ENCODE data around the gene BANP. TPM values are rescaled to one million over a fixed set of nuclear protein-coding genes. Genes with fewer than 3 reads are reported as not detected.

BANP gene
- polyA plus RNA-seq, 1 of the 3 experiments (the other 2 are of a cell fraction) = 16.8 TPM

- CTCF ChIA-PET = interaction anchor here (0.9 to 1.1 kb wide), 3 partner anchors 18 to 432 kb away, joined by 3 read pairs; no protein-coding TSS in a partner anchor
- no peak overlapping the region for H3K4me2 ChIP-seq
- H2AFZ ChIP-seq (ENCODE audit: low read depth) = no peak overlapping the region
- 94% methylated on average over 9 of the region's 9 CpGs for WGBS (ENCODE audit: low lambda C conversion rate)
- no peak overlapping the region; a peak in 1 of 4 replicates for H3K4me3 ChIP-seq (ENCODE audit: low read depth in 2 of 2, low read length in 1 of 2)
- no peaks in the 10 kb centered on the region for H3K9me2 ChIP-seq
- no peaks in the 10 kb centered on the region for H3K79me2 ChIP-seq (ENCODE audit: insufficient read depth)
- no peaks in the 10 kb centered on the region for H4K20me1 ChIP-seq (ENCODE audit: insufficient read depth)
- TF ChIP-seq RCOR1 (IDR thresholded peaks at IDR 0.05; ENCODE audit: low read length) (no peak), CTCF (IDR thresholded peaks at IDR 0.05) (peak; percentile 36), REST (IDR thresholded peaks at IDR 0.05; ENCODE audit: low read depth, low read length) (peak; percentile 86), RXRA (IDR thresholded peaks at IDR 0.05; ENCODE audit: borderline replicate concordance, low read depth) (no peak), RAD21 (IDR thresholded peaks at IDR 0.05; ENCODE audit: low read length) (peak; percentile 38; the same call in 1 of the 2 replicates), ELF1 (IDR thresholded peaks at IDR 0.05) (no peak)
- POLR2A ChIA-PET = no interaction called here
- H3K9me3 ChIP-seq = no peaks in the 10 kb centered on the region
- H3K27me3 ChIP-seq (ENCODE audit: insufficient read depth) = no peaks in the 10 kb centered on the region
- H3K4me1 ChIP-seq (ENCODE audit: control insufficient read depth in 1 of 2, insufficient read depth in 2 of 2, low read depth in 1 of 2, low read length in 1 of 2) = peaks cover 0 to 13% of the 10 kb centered on the region in 2 experiments; a peak in 1 of 4 replicates
- DNase-seq = peak; percentile 61
- peaks cover 7 to 34% of the 10 kb centered on the region in 2 experiments for H3K36me3 ChIP-seq (replicated peaks in 1 of 2; ENCODE audit: control insufficient read depth in 1 of 2, insufficient read depth in 2 of 2, low read length in 1 of 2)
- peak overlapping the region in 1 of 2 experiments; percentile 30; a peak in 1 of 4 replicates for H3K27ac ChIP-seq (ENCODE audit: low read depth in 2 of 2, low read length in 1 of 2)
- H3F3A ChIP-seq (replicated peaks; ENCODE audit: insufficient read depth) = no peaks in the 10 kb centered on the region
- H3K9ac ChIP-seq = no peak overlapping the region
Observed at GRCh38 chr16:88005181-88005581, 53.9 kb downstream of the BANP start.

- Histone ChIP-seq H3K27me3 (ENCODE audit: insufficient read depth) (no peaks in the 10 kb centered on the region), H3K9me3 (no peaks in the 10 kb centered on the region), H3K4me1 (ENCODE audit: control insufficient read depth in 1 of 2, insufficient read depth in 2 of 2, low read depth in 1 of 2, low read length in 1 of 2) (peaks cover 0 to 13% of the 10 kb centered on the region in 2 experiments; a peak in 1 of 4 replicates), H3K9me2 (no peaks in the 10 kb centered on the region), H2AFZ (ENCODE audit: low read depth) (no peak overlapping the region), H3K4me2 (no peak overlapping the region), H3K36me3 (replicated peaks in 1 of 2; ENCODE audit: control insufficient read depth in 1 of 2, insufficient read depth in 2 of 2, low read length in 1 of 2) (peaks cover 7 to 34% of the 10 kb centered on the region in 2 experiments), H3K4me3 (ENCODE audit: low read depth in 2 of 2, low read length in 1 of 2) (no peak overlapping the region), H3F3A (replicated peaks; ENCODE audit: insufficient read depth) (no peaks in the 10 kb centered on the region), H3K27ac (ENCODE audit: low read depth in 2 of 2, low read length in 1 of 2) (no peak overlapping the region), H3K79me2 (ENCODE audit: insufficient read depth) (no peaks in the 10 kb centered on the region), H3K9ac (no peak overlapping the region), H4K20me1 (ENCODE audit: insufficient read depth) (no peaks in the 10 kb centered on the region)
- no peak for DNase-seq
- CTCF ChIA-PET = no interaction called here
- WGBS (ENCODE audit: low lambda C conversion rate) = 95% methylated on average over 24 of the region's 25 CpGs
- POLR2A ChIA-PET = no interaction called here
- TF ChIP-seq EP300 (IDR thresholded peaks at IDR 0.05; ENCODE audit: borderline replicate concordance in 1 of 2, low read depth in 1 of 2, low read length in 1 of 2) (no peak), PBX3 (IDR thresholded peaks at IDR 0.05) (no peak), EZH2phosphoT487 (IDR thresholded peaks at IDR 0.05; ENCODE audit: borderline replicate concordance, low read depth) (no peak), ZBTB33 (IDR thresholded peaks at IDR 0.05; ENCODE audit: borderline replicate concordance, low read depth) (no peak), TCF12 (IDR thresholded peaks at IDR 0.05) (no peak), NRF1 (IDR thresholded peaks at IDR 0.05; ENCODE audit: low read depth, low read length) (no peak), TEAD4 (IDR thresholded peaks at IDR 0.05; ENCODE audit: borderline replicate concordance, insufficient read depth) (no peak), GABPA (IDR thresholded peaks at IDR 0.05; ENCODE audit: low read depth) (no peak), RAD21 (IDR thresholded peaks at IDR 0.05; ENCODE audit: low read length) (no peak), MAX (IDR thresholded peaks at IDR 0.05; ENCODE audit: low read depth) (no peak), RFX5 (IDR thresholded peaks at IDR 0.05; ENCODE audit: low read length) (no peak), MXI1 (IDR thresholded peaks at IDR 0.05; ENCODE audit: low read depth, low read length) (no peak), RXRA (IDR thresholded peaks at IDR 0.05; ENCODE audit: borderline replicate concordance, low read depth) (no peak), MEF2A (IDR thresholded peaks at IDR 0.05; ENCODE audit: borderline replicate concordance, low read depth) (no peak), GATA2 (CRISPR knock-in tag; IDR thresholded peaks at IDR 0.05) (no peak)
Observed at GRCh38 chr16:88005968-88006367, 54.7 kb downstream of the BANP start.
